HG02678 (cell line): ENCODE measurements around the gene LARGE1.

Source experiments
- ATAC-seq: cut with Tn5 transposase; IDR thresholded peaks from one replicate; pipeline ENCODE4 v1.9.1; 2021; ENCODE audit warnings: mild to moderate bottlenecking, moderate library complexity; ENCODE audit not compliant: unreplicated experiment

Gene LARGE1

GRCh38 chr22:33886696-33887095 lies 33.6 kb downstream of the LARGE1 start:
- no peak for ATAC-seq

- no peak for ATAC-seq
These were observed 35.4 kb downstream of the LARGE1 start for GRCh38 chr22:33884829-33885228.

- no peak for ATAC-seq
These were observed 36.1 kb downstream of the LARGE1 start for GRCh38 chr22:33883961-33884808.

DNA sequence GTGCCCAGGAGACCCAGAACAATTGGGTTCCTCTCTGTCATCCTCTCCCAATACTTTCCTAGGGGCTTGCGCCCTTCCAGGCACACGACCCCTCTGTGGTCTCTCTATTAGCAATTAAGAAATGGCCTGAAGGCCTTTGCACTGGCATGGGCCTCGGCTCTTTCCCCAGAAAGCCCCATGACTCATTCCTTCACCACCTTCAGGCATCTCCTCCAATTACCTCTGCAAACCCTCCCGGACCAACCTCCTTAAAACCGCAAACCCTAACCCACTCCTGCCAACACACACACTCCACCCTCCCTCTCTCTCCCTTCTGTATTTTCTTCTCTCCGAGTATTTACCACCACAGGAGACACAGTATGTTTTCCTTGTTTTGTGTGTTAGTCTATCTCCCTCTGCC lies 36.7 kb downstream of the LARGE1 start:
- no peak for ATAC-seq

GRCh38 chr22:33882991-33883390 lies 37.3 kb downstream of the LARGE1 start:
- ATAC-seq, result no peak

DNA sequence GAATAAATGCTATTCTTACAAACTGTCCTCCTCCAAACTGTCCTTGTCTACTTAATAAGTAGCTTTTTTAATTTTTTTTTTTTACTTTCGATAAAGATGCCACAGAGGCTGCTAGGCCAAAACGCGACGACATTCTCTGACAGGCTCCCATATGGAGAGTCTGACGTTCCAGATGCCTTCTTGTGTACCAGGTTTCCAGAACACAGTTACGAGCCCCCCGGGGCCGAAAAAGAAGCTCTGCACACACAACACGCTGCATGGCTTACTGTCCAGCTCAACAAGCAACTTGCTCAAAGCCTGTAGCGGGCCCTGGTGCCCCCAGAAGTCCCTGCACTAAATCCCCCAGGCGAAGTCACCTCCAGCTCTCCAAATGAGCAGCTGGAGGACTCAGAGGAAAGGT lies 39.3 kb downstream of the LARGE1 start:
- no peak for ATAC-seq

GRCh38 chr22:33879796-33880195 lies 40.5 kb downstream of the LARGE1 start:
- ATAC-seq, result no peak

- no peak for ATAC-seq
These were observed 45.0 kb downstream of the LARGE1 start for GRCh38 chr22:33875316-33875715.

- no peak for ATAC-seq
These were observed 46.1 kb downstream of the LARGE1 start for GRCh38 chr22:33874206-33874605.

- no peak for ATAC-seq
These were observed 46.6 kb downstream of the LARGE1 start for GRCh38 chr22:33873666-33874065.

- no peak for ATAC-seq
These were observed 47.1 kb downstream of the LARGE1 start for GRCh38 chr22:33873186-33873585.

GRCh38 chr22:33871935-33872334 lies 48.3 kb downstream of the LARGE1 start:
- no peak for ATAC-seq

DNA sequence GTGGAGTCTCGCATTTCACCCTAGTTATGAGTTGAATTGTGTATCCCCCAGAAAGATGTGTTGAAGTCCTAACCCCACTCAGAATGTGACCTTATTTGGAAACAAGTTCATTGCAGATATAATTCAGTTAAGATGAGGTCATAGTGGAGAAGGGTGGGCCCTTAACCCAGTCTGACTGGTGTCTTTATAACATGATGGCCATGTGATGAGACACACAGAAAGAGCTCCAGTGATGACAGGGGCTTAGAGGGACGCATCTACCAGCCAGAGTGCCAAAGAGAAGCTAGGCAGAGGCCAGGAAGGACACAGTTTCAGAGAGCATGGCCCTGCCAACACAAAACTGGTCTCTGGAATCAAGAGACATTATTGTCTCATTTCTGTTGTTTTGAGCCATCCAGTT lies 50.3 kb downstream of the LARGE1 start:
- ATAC-seq, result no peak

DNA sequence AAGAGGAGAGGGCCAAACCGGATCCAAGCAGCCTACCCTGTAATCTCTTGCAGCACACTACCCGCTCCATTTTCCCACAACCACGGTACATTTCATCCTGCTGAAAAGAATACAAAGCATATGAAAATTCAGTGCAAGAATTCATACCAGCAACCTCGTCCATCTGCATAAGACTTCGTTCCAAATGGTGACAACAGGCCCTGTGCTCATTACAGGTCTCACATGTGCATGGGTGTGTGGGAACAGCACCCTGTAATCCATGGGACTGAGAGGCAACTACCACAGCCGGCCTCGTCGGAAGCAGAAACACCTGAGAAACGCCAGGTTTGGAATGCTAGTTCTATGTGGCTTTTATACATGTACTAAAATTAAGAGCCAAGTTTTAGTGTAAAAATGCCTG lies 52.3 kb downstream of the LARGE1 start:
- ATAC-seq, result no peak

GRCh38 chr22:33867118-33867866 lies 53.0 kb downstream of the LARGE1 start:
- no peak for ATAC-seq

DNA sequence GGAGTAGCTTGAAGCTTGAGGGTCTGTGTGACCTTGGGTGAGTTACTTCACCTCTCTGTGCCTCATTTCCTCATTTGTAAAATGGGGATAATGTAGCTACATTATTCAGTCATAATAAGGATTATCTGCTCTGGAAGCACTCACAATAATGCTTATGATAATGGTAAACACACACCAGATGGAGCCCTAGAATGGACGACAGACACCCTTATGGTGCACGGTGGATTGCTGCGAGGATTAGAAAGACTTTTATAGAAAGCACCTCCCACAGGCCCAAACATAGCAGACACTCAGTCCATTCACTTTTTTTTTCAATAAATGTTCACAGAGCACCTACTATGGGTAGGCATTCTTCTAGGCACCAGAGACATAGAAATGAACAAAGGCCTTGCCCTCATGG lies 53.8 kb downstream of the LARGE1 start:
- ATAC-seq, result no peak

GRCh38 chr22:33865996-33866395 lies 54.3 kb downstream of the LARGE1 start:
- no peak for ATAC-seq

GRCh38 chr22:33865248-33865647 lies 55.0 kb downstream of the LARGE1 start:
- no peak for ATAC-seq

DNA sequence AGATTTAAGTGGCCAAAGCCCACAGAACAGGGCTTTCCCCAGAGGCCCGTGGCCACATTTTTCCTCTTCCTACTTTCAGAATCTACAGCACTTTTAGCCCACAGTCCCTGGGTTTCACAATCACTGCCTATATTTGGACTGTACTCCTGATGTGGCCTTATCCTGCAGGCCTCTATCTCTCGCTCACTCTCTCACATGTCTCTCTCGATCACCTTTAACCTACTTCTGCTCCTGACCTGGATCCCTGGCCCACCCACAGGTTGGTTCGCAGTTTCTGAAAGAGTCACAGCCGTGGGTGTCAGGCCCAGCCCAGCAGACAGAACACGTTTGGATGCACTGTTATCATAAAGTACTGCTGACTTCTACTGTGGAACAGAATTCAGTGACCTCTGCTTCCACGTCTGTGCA lies 55.5 kb downstream of the LARGE1 start:
- ATAC-seq, result no peak

GRCh38 chr22:33861216-33861875 lies 58.9 kb downstream of the LARGE1 start:
- no peak for ATAC-seq

DNA sequence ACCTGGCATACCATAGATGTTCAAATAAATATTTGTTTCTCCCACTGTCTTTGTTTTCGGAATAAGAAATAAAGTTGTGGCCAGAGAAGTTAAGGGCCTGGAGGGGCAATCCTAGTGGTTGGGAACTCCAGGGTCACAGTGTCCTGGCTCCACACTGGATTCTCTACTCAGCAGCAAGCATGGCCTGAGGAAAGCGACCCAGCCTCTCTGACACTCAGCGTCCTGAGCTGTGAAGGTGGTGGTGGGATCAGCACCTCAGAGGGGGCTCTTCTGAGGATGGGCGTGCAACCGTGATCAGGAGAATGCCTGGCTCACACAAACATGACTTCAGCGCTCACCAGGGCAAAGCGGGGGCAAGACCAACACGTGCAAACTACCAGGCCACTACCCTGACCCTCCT lies 59.9 kb downstream of the LARGE1 start:
- ATAC-seq, result no peak

DNA sequence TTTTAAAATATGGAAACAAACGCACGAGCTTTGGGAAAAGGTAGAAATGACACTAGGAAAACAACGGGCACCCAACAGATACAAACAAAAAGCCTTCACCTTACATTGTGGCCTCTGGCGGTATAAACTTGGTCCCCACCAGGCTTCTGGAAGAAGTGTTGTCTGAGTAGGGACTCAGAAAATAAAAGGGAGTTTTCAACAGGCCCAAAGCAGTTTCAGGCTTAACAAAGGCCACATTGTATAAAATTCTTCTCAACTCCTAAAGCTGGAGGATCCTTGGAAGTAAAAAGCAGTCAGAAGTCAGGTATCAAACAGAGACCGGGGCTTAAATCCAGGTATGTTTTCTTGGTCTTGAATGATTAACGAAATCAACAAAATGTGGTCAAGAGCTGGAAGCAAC lies 61.0 kb downstream of the LARGE1 start:
- no peak for ATAC-seq
